NCI-H82 treated with DMSO at 0.1 percent for 48 hours (cell line): Measurements from ENCODE around the gene CTNNA2.

ENCODE experiments used
- DNase-seq: peaks from one replicate; lab custom pipeline; 2025; ENCODE audit not compliant: unreplicated experiment; lab: John Stamatoyannopoulos, UW

CTNNA2 gene

DNA sequence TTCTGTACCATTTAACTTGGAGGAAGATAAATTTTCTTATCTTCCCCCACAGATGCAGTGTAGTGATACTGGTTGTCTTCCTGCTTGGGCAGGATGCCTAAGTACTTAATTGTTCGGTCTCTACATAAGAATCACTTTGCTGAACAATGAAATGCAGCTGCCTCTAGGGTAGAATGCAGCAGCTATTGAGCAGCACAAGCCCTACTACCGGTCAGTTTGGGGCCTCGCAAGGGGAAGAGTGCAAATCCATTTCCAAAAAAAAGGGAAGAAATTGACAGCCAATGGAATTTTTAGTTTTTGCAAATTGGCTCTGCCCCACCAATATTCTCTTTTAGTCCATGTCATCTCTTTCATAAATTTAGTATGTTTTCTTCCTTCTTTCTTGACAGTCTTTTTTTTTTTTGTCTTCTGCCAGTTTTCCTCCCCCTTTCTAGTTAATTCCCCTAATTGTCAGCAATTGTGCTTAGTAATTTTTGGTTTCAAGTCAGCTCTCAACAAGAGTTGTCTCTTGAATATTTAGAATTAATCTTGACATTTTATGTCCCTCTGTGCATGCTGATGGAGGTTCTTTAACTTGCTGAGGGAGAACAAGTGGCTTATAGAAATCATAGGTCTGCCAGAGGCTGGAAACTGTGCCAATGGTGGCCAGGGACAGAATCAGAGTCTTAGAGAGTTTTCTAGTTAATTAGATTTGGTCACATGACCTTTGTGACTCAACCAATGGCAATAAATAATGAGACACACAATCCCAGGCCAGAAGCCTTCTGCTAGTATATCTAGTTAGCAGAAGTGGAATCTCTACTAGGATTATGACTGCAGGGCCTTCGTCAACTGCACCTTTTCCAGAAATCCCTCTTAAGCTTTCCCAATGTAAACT is 270.0 kb downstream of the CTNNA2 start:
- DNase-seq, result no peak

- no peak for DNase-seq
Measured at GRCh38 chr2:79788952-79789651, 276.3 kb downstream of the CTNNA2 start.

DNA sequence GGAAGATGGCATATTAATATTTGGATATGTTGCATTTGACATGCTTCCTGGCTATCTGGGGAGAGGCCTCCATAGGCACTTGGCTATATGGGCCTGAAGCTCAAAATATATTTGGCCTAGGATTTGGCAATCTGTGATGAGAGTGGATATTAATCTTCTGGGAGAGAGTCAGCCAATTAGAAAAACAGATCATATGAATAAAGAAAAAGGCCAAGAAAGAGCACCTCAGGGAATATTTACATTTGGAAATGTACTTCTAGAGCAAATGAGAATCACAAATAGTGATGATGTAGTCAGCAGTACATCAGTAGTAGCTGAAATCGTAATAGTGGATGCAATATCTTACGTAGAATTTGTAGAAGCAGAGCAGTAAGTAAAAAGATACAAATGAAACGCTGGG is 277.0 kb downstream of the CTNNA2 start:
- no peak for DNase-seq

DNA sequence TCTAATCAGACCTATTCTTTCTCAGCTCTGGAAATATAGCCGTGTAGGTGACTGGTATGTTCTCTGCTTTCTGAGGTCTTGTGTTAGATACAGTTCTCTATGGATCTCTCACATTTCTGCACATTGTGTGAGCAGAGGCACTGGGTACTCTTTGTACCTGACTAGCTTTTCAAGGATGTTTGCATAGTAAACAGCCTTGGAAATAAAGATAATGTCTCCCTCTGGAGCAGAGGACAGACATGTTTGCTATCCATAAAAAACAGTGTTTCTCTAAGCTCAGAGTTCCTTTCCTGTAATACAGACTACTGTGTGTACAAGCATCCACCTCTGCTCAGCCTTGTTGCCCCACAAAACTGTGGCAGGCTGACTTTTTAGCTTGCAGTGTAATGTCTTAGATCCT is 279.2 kb downstream of the CTNNA2 start:
- DNase-seq, result no peak

DNA sequence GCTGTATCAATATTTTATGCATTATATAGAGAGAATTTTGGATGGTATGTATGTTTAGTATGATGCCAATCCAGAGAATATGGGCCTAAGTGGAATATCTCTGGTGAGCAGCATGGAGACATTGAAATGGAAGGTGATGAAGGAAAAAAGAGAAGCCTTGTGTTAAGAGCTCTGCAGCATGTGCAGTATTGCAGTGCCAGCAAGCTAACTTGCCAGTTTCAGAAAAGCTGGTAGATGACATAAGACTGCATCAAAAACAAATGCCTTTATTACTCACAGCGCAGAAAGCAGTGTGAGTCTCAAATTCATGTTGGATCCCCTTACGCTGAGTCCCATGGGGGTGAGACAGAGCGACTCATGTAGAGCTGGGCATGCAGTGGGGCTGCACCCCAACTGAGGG is 280.2 kb downstream of the CTNNA2 start:
- no peak for DNase-seq

DNA sequence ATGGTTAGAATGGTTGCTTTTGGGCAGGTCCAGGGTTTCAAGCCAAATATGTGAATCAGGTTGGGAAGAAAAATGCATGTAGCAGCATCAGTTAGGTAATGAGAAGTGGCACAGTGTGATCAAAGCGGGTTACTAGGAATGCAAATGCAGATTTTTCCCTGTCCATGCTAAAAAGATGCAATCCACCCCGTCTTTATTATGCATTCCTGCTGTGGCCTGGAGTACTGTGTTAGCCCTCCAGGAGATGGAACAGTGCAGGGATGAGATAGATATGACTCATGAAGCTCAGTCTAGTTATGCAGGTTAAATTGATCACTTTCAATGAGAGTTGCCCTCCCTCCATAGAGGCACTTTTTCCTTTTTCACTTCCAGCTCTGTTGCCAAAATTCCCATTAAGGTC is 283.8 kb downstream of the CTNNA2 start:
- DNase-seq, result no peak

DNA sequence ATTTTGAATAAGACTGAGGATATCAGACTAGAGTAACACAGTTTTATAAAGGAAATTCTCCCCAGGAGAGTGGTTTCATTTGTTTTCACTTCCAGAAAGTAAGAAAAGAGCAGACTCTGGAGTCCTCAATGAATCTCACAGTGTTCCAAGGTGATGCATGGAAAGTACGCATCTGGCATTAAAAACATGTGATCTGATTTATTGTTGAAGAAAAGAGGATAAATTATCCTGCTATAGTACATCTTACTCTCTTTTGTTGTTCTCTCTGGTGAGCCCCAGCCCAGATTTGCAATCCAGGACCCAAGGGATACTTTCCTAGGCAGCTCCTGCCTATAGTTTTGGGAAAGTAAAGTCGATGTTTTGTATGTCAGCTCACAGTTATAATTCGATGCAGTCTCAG is 285.9 kb downstream of the CTNNA2 start:
- no peak for DNase-seq

- no peak for DNase-seq
Measured at GRCh38 chr2:79799729-79800128, 286.9 kb downstream of the CTNNA2 start.

DNA sequence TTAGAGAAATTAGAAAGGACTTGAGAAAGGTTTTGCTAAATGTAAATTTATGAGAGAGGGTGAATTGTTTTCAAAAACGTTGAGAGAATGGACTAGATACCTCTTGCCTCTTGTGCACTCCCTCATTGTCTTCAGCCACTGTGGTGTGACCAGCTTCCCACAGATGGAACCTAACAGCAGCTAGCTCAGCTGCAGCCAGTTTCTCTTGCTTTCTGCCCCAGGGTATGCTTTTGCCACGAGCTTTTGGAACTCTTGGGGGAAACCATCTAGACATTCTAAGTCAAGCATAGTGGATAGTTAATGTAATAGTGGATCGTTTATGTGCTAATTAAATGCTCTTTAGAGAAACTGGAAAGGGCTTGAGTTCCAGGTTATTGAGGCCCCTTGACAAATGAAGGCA is 288.2 kb downstream of the CTNNA2 start:
- no peak for DNase-seq

- DNase-seq, result no peak
Measured at GRCh38 chr2:79817288-79817687, 304.4 kb downstream of the CTNNA2 start.

DNA sequence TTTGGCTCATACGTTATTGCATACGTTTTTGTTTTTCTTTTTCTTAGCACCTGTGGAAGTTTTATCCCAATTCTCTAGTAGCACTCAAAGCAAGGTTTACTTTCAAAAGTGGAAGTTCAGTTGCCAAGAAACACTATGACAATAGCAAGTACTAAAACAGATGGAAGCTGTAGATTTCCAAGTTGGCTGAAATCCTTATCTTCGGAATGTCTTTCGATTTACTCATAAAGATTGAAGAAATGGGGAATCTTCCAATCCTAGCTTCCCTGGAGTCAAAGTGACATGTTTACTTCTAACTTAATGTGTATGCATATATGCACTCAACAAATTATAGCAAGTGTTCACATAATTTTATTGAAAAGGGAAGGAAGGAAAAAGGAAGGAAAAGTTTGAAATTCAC is 307.4 kb downstream of the CTNNA2 start:
- DNase-seq, result no peak

- DNase-seq, result no peak
Measured at GRCh38 chr2:79822136-79822535, 309.3 kb downstream of the CTNNA2 start.

- no peak for DNase-seq
Measured at GRCh38 chr2:79824086-79824786, 311.4 kb downstream of the CTNNA2 start.

- no peak for DNase-seq
Measured at GRCh38 chr2:79827881-79828280, 315.0 kb downstream of the CTNNA2 start.

GRCh38 chr2:79830501-79830900 is 317.6 kb downstream of the CTNNA2 start:
- no peak for DNase-seq

GRCh38 chr2:79831961-79832360 is 319.1 kb downstream of the CTNNA2 start:
- DNase-seq, result no peak

GRCh38 chr2:79832511-79833234 is 319.8 kb downstream of the CTNNA2 start:
- DNase-seq, result no peak

- no peak for DNase-seq
Measured at GRCh38 chr2:79833235-79833878, 320.5 kb downstream of the CTNNA2 start.

- no peak for DNase-seq
Measured at GRCh38 chr2:79835911-79836310, 323.1 kb downstream of the CTNNA2 start.

DNA sequence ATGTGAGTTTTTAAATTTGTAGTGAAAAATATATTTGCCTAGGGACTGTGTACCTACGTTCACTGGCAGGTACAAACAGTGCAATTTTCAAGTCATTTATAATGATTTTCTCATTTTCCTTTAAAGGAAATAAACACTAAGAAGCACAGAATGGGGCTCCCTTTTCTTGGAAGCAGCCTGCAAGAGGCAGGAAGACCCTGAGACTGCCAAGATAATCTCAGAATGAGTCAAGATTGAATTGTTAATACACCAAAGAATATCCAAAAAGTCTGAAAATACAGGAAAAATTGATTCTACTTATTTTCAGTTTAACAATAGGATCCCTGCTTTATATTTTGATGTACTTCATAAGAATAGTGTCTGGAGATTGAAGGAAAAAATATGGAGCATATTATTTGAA is 331.2 kb downstream of the CTNNA2 start:
- DNase-seq, result no peak

- no peak for DNase-seq
Measured at GRCh38 chr2:79846878-79847277, 334.0 kb downstream of the CTNNA2 start.
